B cell (primary cell): ENCODE results near the gene GRB10.

Experiments used
- CTCF ChIP-seq: fragments of 200-600 bp; IDR thresholded peaks from one replicate; pipeline ENCODE4 v1.8.0; 2022; ENCODE audit warnings: antibody characterized with exemption, mild to moderate bottlenecking
- EZH2 ChIP-seq: IDR thresholded peaks from 2 replicates; pipeline ENCODE4 v1.6.1; 2012; ENCODE audit warnings: borderline replicate concordance, low read depth, mild to moderate bottlenecking, moderate library complexity, low read length; ENCODE audit not compliant: insufficient read depth, poor library complexity, severe bottlenecking

- TF ChIP-seq CTCF (no peak), EZH2 (no peak)
Measured at GRCh38 chr7:50647286-50647980, 135.3 kb downstream of the GRB10 start.
